PC-9 (cell line): ENCODE results near the gene NUDT16L1.

Experiments
- CTCF ChIP-seq: fragments of 200-600 bp; sonication (generic); conservative IDR thresholded peaks from 2 replicates; pipeline ENCODE4 v1.6.1; 2017; ENCODE audit warnings: mixed run types, antibody characterized with exemption, mild to moderate bottlenecking, moderate library complexity
- EZH2 ChIP-seq: fragments of 200-600 bp; sonication (generic); IDR thresholded peaks from 2 replicates; pipeline ENCODE4 v1.8.0; 2017; ENCODE audit warnings: antibody characterized with exemption, low read depth

- TF ChIP-seq EZH2 = no peak
- no peak for TF ChIP-seq CTCF
Measured at GRCh38 chr16:4695473-4696171, 2.3 kb downstream of the NUDT16L1 start.
